Keratinocyte (primary cell): ENCODE data around the gene WNT9A.

Experiments
- EZH2 ChIP-seq: IDR thresholded peaks from one replicate; pipeline ENCODE4 v1.6.1; 2012; ENCODE audit warnings: inconsistent platforms, mild to moderate bottlenecking, low read length, moderate library complexity
- TF ChIP-seq, protein P1 (sequence below), 3 experiments: IDR thresholded peaks in 1 of 3; conservative IDR thresholded peaks in 1 of 3; optimal IDR thresholded peaks in 1 of 3; 2 replicates in 2 of 3; 3 replicates in 1 of 3; pipeline versions ENCODE3 to v1.5.1; 2011; ENCODE audit warnings: low read length in 3 of 3, mild to moderate bottlenecking in 3 of 3, moderate library complexity in 2 of 3, control low read depth in 1 of 3, inconsistent platforms in 1 of 3; ENCODE audit not compliant: insufficient read depth in 2 of 3; ENCODE audit errors: extremely low read depth in 1 of 3

DNA sequence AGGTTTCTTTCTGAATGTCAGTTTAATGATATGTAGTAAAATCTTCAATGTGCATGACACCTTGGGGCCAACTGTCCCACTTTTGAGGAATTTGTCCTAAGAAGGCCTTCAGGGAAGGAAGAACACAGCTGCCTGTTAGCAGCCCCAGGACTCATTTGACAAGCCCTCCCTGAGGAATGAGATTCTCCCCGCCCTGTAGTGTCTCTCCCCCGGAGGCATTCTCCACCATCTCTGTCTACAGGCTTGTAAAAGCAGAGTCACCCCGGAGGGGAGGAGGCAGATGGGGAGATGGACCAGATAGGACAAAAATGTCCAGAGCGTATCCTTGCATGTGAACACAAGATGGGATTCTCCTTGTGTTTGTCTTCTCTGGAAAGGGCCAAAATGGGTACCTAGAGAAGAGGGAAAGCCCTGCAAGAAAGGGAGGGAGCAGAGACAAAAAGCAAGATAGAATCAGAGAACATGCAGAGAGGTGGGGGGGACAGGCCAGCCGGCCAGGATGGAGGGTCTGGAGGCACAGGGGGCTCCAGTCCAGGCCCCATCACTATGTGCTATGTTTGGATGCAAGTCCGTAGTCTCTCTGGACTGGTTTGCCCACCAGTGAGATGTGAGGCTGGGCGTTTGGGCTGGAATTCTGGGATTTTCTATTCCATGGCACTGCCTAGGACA, 47.0 kb upstream of the WNT9A start:
- TF ChIP-seq, protein P1, sequence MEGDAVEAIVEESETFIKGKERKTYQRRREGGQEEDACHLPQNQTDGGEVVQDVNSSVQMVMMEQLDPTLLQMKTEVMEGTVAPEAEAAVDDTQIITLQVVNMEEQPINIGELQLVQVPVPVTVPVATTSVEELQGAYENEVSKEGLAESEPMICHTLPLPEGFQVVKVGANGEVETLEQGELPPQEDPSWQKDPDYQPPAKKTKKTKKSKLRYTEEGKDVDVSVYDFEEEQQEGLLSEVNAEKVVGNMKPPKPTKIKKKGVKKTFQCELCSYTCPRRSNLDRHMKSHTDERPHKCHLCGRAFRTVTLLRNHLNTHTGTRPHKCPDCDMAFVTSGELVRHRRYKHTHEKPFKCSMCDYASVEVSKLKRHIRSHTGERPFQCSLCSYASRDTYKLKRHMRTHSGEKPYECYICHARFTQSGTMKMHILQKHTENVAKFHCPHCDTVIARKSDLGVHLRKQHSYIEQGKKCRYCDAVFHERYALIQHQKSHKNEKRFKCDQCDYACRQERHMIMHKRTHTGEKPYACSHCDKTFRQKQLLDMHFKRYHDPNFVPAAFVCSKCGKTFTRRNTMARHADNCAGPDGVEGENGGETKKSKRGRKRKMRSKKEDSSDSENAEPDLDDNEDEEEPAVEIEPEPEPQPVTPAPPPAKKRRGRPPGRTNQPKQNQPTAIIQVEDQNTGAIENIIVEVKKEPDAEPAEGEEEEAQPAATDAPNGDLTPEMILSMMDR (optimal IDR thresholded peaks at IDR 0.05 in 1 of 3, IDR thresholded peaks at IDR 0.05 in 1 of 3, conservative IDR thresholded peaks at IDR 0.05 in 1 of 3; ENCODE audit: extremely low read depth in 1 of 3, insufficient read depth in 2 of 3, low read length in 3 of 3), result no peak
- no peak for TF ChIP-seq EZH2
